Adipocyte (in vitro differentiated cells): Measurements from ENCODE around the gene CGB8.
A peak's percentile ranks its signal among the peaks of the same experiment; 100 is the strongest.
"Not testable (repeated sequence)": the region's sequence is repeated elsewhere in the genome, so short reads cannot be mapped to it uniquely, and the experiment has no call there.

Experiments used
- DNase-seq: peaks from one replicate; pipeline ENCODE4 v3.0.0-alpha.2; 2015; ENCODE audit warnings: low read depth
- H3K27me3 ChIP-seq: replicated peaks from 2 replicates; pipeline ENCODE4 v1.7.0; 2013; ENCODE audit warnings: mild to moderate bottlenecking, low read length, moderate library complexity; ENCODE audit not compliant: control insufficient read depth, insufficient read depth
- H3K36me3 ChIP-seq: 2 replicates; pipeline ENCODE4 v1.7.0; 2013; ENCODE audit warnings: low read length, mild to moderate bottlenecking, moderate library complexity; ENCODE audit not compliant: control insufficient read depth, insufficient read depth, severe bottlenecking
- H3K4me1 ChIP-seq: 2 replicates; pipeline ENCODE4 v1.7.0; 2013; ENCODE audit warnings: mild to moderate bottlenecking, low read length, moderate library complexity; ENCODE audit not compliant: control insufficient read depth, insufficient read depth
- H3K4me3 ChIP-seq: 2 replicates; pipeline ENCODE4 v1.7.0; 2013; ENCODE audit warnings: mild to moderate bottlenecking, low read length, moderate library complexity
- H3K9ac ChIP-seq: 2 replicates; pipeline ENCODE4 v1.7.0; 2013; ENCODE audit warnings: mild to moderate bottlenecking, low read length, moderate library complexity
- H3K9me3 ChIP-seq: 2 replicates; pipeline ENCODE4 v1.7.0; 2013; ENCODE audit warnings: mild to moderate bottlenecking, low read length, moderate library complexity; ENCODE audit not compliant: control insufficient read depth

Gene CGB8

DNA sequence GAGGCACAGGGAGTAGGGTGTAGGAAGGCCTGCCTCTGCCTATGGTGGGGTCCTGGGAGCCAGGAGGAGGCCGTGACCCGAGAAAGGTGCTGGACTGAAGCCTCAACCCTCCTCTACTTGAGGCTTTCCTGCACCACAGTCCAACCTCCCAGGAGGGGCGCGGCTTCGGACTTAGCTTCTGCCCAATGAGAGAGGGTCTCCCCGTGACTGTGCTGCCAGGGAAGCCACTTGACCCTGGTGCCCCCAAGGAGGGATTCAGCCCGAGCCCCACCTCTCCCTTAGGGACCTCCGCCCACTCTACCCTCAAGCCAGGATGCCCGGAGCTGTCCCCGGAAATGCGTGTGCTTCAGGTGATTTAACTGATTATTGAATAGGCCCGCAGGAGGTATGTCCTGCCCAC is at the start of gene CGB8:
Gene CGB8 (minus strand): TSS at position 101 of the 400 bp plus-strand sequence. CDS start 372 bp downstream, outside the sequence.
- H3K36me3 ChIP-seq, DNase-seq, H3K9ac ChIP-seq, H3K27me3 ChIP-seq, H3K9me3 ChIP-seq, H3K4me1 ChIP-seq, H3K4me3 ChIP-seq: not testable (repeated sequence)

- H3K4me3 ChIP-seq = no peak overlapping the region
- H3K9ac ChIP-seq = no peak overlapping the region
- no peaks in the 10 kb centered on the region for H3K9me3 ChIP-seq
- no peaks in the 10 kb centered on the region for H3K27me3 ChIP-seq
- peak; percentile 87 for DNase-seq
- H3K36me3 ChIP-seq = peaks cover 88% of the 10 kb centered on the region
- H3K4me1 ChIP-seq = peaks cover 14% of the 10 kb centered on the region
Observed at GRCh38 chr19:49097453-49098288, 48.8 kb upstream of the CGB8 start.

- peaks cover 97% of the 10 kb centered on the region for H3K36me3 ChIP-seq
- H3K9ac ChIP-seq = no peak overlapping the region
- H3K4me3 ChIP-seq = no peak overlapping the region
- H3K9me3 ChIP-seq = no peaks in the 10 kb centered on the region
- peaks cover 14% of the 10 kb centered on the region for H3K4me1 ChIP-seq
- no peak for DNase-seq
- no peaks in the 10 kb centered on the region for H3K27me3 ChIP-seq
Observed at GRCh38 chr19:49094505-49095482, 45.9 kb upstream of the CGB8 start.

GRCh38 chr19:49092686-49093085 is 43.8 kb upstream of the CGB8 start:
- Histone ChIP-seq H3K9ac (no peak overlapping the region), H3K27me3 (no peaks in the 10 kb centered on the region), H3K9me3 (no peaks in the 10 kb centered on the region), H3K36me3 (peaks cover 86% of the 10 kb centered on the region), H3K4me1 (peaks cover 7% of the 10 kb centered on the region), H3K4me3 (no peak overlapping the region)
- no peak for DNase-seq

DNA sequence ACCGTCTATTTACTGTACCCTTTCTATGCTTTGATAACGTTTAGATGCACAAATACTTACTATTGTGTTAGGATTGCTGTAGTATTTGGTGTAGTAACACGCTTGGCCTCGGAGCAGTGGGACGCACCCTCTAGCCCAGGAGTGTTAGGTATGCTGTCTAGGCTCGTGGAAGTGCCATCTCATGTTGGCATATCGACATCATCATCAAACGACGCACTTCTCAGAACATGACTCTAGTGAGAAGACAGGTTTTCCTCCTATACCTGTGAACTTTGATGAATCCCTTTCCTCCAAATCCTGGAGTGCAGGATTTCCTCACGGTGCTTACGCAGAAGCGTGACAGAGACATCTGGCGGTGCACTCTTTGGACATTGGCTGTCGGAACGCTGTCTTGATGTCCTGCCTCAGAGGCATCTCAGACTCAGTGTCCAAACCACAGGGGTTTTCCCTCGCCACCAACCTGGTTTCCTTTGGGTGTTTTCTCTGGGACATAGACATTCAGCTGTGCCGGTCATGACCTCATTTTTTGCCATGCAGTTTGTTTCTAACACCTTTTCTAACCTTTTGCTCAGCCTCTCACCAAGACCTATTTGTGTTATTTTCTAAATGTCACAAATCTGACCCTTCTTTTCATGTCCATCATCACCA is 42.6 kb upstream of the CGB8 start:
- Histone ChIP-seq H3K9me3 (no peaks in the 10 kb centered on the region), H3K4me1 (peaks cover 18% of the 10 kb centered on the region), H3K27me3 (no peaks in the 10 kb centered on the region), H3K36me3 (peaks cover 81% of the 10 kb centered on the region), H3K9ac (no peak overlapping the region), H3K4me3 (no peak overlapping the region)
- no peak for DNase-seq

GRCh38 chr19:49086296-49086695 is 37.4 kb upstream of the CGB8 start:
- no peaks in the 10 kb centered on the region for H3K27me3 ChIP-seq
- H3K4me1 ChIP-seq = peaks cover 17% of the 10 kb centered on the region
- no peaks in the 10 kb centered on the region for H3K9me3 ChIP-seq
- peak overlapping the region; percentile 97 for H3K9ac ChIP-seq
- peak overlapping the region; percentile 98 for H3K4me3 ChIP-seq
- no peak for DNase-seq
- peaks cover 31% of the 10 kb centered on the region for H3K36me3 ChIP-seq

GRCh38 chr19:49085868-49086232 is 36.9 kb upstream of the CGB8 start:
- H3K27me3 ChIP-seq = no peaks in the 10 kb centered on the region
- H3K4me3 ChIP-seq = peak overlapping the region; percentile 98
- H3K9ac ChIP-seq = peak overlapping the region; percentile 97
- peaks cover 27% of the 10 kb centered on the region for H3K36me3 ChIP-seq
- peaks cover 17% of the 10 kb centered on the region for H3K4me1 ChIP-seq
- no peaks in the 10 kb centered on the region for H3K9me3 ChIP-seq
- no peak for DNase-seq

- peak within 1 kb of the TSS; percentile 97 for H3K9ac ChIP-seq
- peaks cover 21% of the 10 kb centered on the region for H3K36me3 ChIP-seq
- no peaks in the 10 kb centered on the region for H3K27me3 ChIP-seq
- no peaks in the 10 kb centered on the region for H3K9me3 ChIP-seq
- peak within 1 kb of the TSS; percentile 98 for H3K4me3 ChIP-seq
- peak; percentile 100 for DNase-seq
- peaks cover 17% of the 10 kb centered on the region for H3K4me1 ChIP-seq
Observed at GRCh38 chr19:49085020-49085867, 36.3 kb upstream of the CGB8 start, which contains the start of gene SNRNP70. Gene SNRNP70 (plus strand): TSS chr19:49085451. CDS start chr19:49086415, 964 bp downstream.

- H3K9me3 ChIP-seq = no peaks in the 10 kb centered on the region
- H3K27me3 ChIP-seq = no peaks in the 10 kb centered on the region
- DNase-seq = no peak
- peaks cover 17% of the 10 kb centered on the region for H3K4me1 ChIP-seq
- peaks cover 15% of the 10 kb centered on the region for H3K36me3 ChIP-seq
- peak overlapping the region; percentile 97 for H3K9ac ChIP-seq
- H3K4me3 ChIP-seq = peak overlapping the region; percentile 98
Observed at GRCh38 chr19:49084206-49085019, 35.5 kb upstream of the CGB8 start.

DNA sequence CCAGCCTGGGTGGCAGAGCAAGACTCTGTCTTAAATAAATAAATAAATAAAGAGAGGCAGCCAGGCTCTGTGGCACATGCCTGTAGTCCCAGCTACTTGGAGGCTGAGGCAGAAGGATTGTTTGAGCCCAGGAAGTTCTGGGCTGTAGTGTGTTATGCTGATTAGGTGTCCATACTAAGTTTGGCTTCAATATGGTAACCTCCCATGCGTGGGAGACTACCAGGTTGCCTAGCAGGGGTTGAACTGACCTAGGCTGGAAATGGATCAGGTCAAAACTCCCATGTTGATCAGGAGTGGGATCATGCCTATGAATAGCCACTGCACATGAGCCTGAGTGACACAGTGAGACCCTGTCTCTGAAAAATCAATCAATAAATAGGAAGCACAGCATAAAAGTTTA is 32.4 kb upstream of the CGB8 start:
- H3K36me3 ChIP-seq = no peaks in the 10 kb centered on the region
- no peak for DNase-seq

More for the DNA sequence above, 32.4 kb upstream of the CGB8 start:
- H3K4me1 ChIP-seq = peaks cover 3% of the 10 kb centered on the region
- no peaks in the 10 kb centered on the region for H3K27me3 ChIP-seq
- H3K4me3 ChIP-seq = no peak overlapping the region
- no peak overlapping the region for H3K9ac ChIP-seq
- H3K9me3 ChIP-seq = no peaks in the 10 kb centered on the region
